ENCODE measurements around the gene REEP5. TPM values are rescaled to one million over a fixed set of nuclear protein-coding genes. Genes with fewer than 3 reads are reported as not detected.

REEP5 gene
- 39.6 and 43.1 TPM in 2 replicates for total RNA-seq

DNA sequence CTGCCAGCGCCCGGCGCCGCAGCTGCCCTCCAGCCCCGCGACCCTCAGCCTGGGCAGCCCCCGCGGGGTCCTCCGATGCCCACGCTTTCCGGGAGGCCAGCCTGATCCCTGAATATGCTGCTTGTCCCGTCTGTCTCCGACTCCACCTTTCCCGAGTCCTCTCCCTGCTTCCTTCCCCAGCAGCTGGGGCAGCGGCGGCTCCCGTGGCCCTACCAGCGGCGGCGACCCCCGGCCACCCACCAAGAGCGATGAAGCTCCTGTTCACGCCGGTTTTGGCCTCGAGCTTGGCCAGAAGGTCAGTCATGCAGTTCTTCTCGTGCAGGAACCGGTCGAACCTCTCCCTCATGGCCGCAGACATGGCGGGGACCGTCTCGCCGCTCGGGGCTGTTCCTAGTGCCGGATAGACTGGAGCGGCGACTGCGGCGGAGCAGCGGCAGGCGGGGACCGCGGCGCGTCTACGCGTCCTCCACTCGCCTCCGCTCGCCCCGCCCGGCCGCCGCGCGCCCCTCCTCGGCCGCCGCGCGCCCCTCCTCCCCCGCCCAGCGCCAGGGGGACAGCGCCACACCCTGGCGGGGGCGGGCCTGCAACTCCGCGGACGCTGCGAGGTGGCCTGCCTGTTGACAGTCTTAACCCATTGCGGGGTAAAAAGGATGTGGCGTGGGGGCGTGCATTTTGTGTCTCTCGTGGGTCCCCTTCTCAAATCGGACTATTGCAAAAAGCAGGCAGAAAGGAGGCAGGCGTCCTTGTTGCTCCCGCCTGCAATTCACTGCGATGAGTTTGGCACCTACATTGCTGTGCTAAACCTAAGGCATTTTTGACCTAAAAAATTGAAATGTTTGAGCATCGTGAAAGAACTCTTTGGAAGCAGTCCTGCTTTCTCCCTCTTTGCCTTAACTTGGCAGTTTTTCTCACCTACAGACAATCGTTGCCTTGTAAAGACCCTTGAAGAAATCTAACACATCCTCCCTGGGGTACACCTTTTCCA, at the start of gene REEP5:
REEP5 (minus strand) TSS at position 395 of the 985 bp plus-strand sequence; CDS start at position 358, 37 bp downstream.

DNA sequence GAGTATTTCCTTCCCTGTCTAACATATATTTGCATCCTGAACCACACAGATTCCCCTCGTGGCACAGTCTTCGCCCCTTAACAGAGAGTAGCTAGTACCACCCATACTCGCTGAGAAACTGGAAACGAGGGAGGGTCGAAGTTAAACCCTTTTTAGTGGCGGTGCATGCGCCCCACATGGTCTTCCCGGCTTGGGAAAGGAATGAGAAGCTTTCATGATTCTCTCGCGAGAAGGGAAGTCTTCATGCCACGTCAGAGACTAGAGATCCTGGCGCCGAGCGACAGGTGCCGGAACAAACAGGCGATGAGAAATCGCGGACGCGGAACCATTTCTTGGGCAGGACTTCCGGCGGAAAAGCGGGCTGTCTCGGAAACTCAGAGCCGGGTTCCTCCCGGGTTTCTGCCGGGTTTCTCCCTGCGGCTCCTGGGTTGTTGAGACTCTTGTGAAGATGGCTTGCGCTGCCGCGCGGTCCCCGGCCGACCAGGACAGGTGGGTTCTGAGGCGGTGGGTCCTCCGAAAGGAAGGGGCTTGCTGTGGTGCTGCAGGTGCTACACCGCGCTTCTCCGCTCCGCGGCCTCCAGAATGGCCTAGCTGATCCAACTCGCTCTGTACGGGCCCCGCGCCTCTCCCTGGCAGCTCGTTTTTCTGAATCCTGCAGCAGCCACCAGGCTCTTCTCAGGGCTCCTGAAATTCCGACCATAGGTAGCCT, 60.9 kb downstream of the REEP5 start, which contains the start of gene SRP19:
SRP19 (plus strand) TSS at position 359 of the 709 bp plus-strand sequence; CDS start at position 449, 90 bp downstream.

Other genes starting within 250 kb of the REEP5 start
- gene APC, start 184.3 kb downstream of the REEP5 start, total RNA-seq = 67.9 and 80.6 TPM in 2 replicates
- gene SRP19, start 60.9 kb downstream of the REEP5 start, total RNA-seq = 88.4 and 99.7 TPM in 2 replicates
- gene DCP2, start 54.6 kb upstream of the REEP5 start, total RNA-seq = 26.6 and 30.7 TPM in 2 replicates